Activated T-helper 1 cell treated with anti-CD3 and anti-CD28 coated beads, Interleukin-12 subunit alpha, Interleukin-12 subunit beta, Interleukin-2, Interleukin-4 antibody, amounts not matched to agents 30 ng/mL and 10 ng/mL and 1 ng/mL, durations not matched to agents 14 hours and 24 hours and 36 hours (primary cell): ENCODE measurements around the gene RASA2. TPM values are rescaled to one million over a fixed set of nuclear protein-coding genes. Genes with fewer than 3 reads are reported as not detected.

ENCODE experiments used
- DNase-seq: peaks from one replicate; pipeline ENCODE4 v3.0.0; 2021; ENCODE audit warnings: low spot score
- H3K27ac Mint-ChIP-seq: one replicate; pipeline ENCODE4 v1.8.0; 2021; ENCODE audit warnings: mild to moderate bottlenecking, mixed read lengths
- H3K27me3 Mint-ChIP-seq: one replicate; pipeline ENCODE4 v1.8.0; 2022; ENCODE audit warnings: mild to moderate bottlenecking, moderate library complexity, mixed read lengths; ENCODE audit not compliant: insufficient read depth
- H3K36me3 Mint-ChIP-seq: one replicate; pipeline ENCODE4 v1.8.0; 2021; ENCODE audit warnings: low read depth, mixed read lengths
- H3K4me1 Mint-ChIP-seq: one replicate; pipeline ENCODE4 v1.8.0; 2021; ENCODE audit warnings: low read depth, mixed read lengths
- H3K4me3 Mint-ChIP-seq: one replicate; pipeline ENCODE4 v1.8.0; 2021; ENCODE audit warnings: mild to moderate bottlenecking, moderate library complexity, mixed read lengths
- H3K9me3 Mint-ChIP-seq: one replicate; pipeline ENCODE4 v1.8.0; 2021; ENCODE audit warnings: mixed read lengths
- intact Hi-C: fragments of 100-400 bp; cut with micrococcal nuclease; formaldehyde crosslinking; loops from one replicate; pipeline ENCODE4 v1.15.1; 2024
- total RNA-seq: library from RNA; stranded (reverse); gene quantifications from 2 replicates; pipeline ENCODE4 v1.2.3, GENCODE V29; 2022

The RASA2 gene
- total RNA-seq, 1 donor from 2014 or later, result 39.2 TPM

- Mint-ChIP-seq H3K9me3 (no peaks in the 10 kb centered on the region), H3K27me3 (peaks cover 7% of the 10 kb centered on the region), H3K27ac (no peak overlapping the region), H3K36me3 (no peaks in the 10 kb centered on the region), H3K4me3 (no peak overlapping the region), H3K4me1 (no peaks in the 10 kb centered on the region)
- intact Hi-C loops, result no loop called here
- DNase-seq, result no peak
These were observed 161.5 kb downstream of the RASA2 start for GRCh38 chr3:141648055-141648910.

GRCh38 chr3:141649871-141650270 lies 163.0 kb downstream of the RASA2 start:
- intact Hi-C loops, result no loop called here
- no peak overlapping the region for H3K27ac Mint-ChIP-seq

GRCh38 chr3:141650783-141651182 lies 164.0 kb downstream of the RASA2 start:
- H3K27me3 Mint-ChIP-seq, result peaks cover 13% of the 10 kb centered on the region
- no peak overlapping the region for H3K27ac Mint-ChIP-seq
- intact Hi-C loops, result no loop called here
- no peak for DNase-seq
- no peak overlapping the region for H3K4me3 Mint-ChIP-seq
- H3K4me1 Mint-ChIP-seq, result no peaks in the 10 kb centered on the region
- H3K9me3 Mint-ChIP-seq, result no peaks in the 10 kb centered on the region
- H3K36me3 Mint-ChIP-seq, result no peaks in the 10 kb centered on the region

More at GRCh38 chr3:141649871-141650270, 163.0 kb downstream of the RASA2 start:
- no peak overlapping the region for H3K4me3 Mint-ChIP-seq
- H3K36me3 Mint-ChIP-seq, result no peaks in the 10 kb centered on the region
- H3K4me1 Mint-ChIP-seq, result no peaks in the 10 kb centered on the region
- H3K9me3 Mint-ChIP-seq, result no peaks in the 10 kb centered on the region
- H3K27me3 Mint-ChIP-seq, result peaks cover 8% of the 10 kb centered on the region
- no peak for DNase-seq

- intact Hi-C loops, result no loop called here
- H3K9me3 Mint-ChIP-seq, result no peaks in the 10 kb centered on the region
- H3K4me1 Mint-ChIP-seq, result no peaks in the 10 kb centered on the region
- H3K36me3 Mint-ChIP-seq, result no peaks in the 10 kb centered on the region
- no peak for DNase-seq
- no peak overlapping the region for H3K4me3 Mint-ChIP-seq
- H3K27ac Mint-ChIP-seq, result no peak overlapping the region
- H3K27me3 Mint-ChIP-seq, result peaks cover 16% of the 10 kb centered on the region
These were observed 164.6 kb downstream of the RASA2 start for GRCh38 chr3:141651409-141651808.

GRCh38 chr3:141652349-141652748 lies 165.5 kb downstream of the RASA2 start:
- Mint-ChIP-seq H3K4me3 (no peak overlapping the region), H3K36me3 (no peaks in the 10 kb centered on the region), H3K4me1 (no peaks in the 10 kb centered on the region), H3K9me3 (no peaks in the 10 kb centered on the region), H3K27me3 (peaks cover 20% of the 10 kb centered on the region), H3K27ac (no peak overlapping the region)
- DNase-seq, result no peak
- intact Hi-C loops, result no loop called here

GRCh38 chr3:141653847-141654246 lies 167.0 kb downstream of the RASA2 start:
- no peak overlapping the region for H3K27ac Mint-ChIP-seq
- no peaks in the 10 kb centered on the region for H3K9me3 Mint-ChIP-seq
- no peak overlapping the region for H3K4me3 Mint-ChIP-seq
- intact Hi-C loops, result no loop called here
- DNase-seq, result no peak
- no peaks in the 10 kb centered on the region for H3K4me1 Mint-ChIP-seq
- no peaks in the 10 kb centered on the region for H3K36me3 Mint-ChIP-seq
- H3K27me3 Mint-ChIP-seq, result peaks cover 28% of the 10 kb centered on the region

- DNase-seq, result no peak
- Mint-ChIP-seq H3K36me3 (no peaks in the 10 kb centered on the region), H3K27ac (no peak overlapping the region), H3K4me3 (no peak overlapping the region), H3K27me3 (peaks cover 42% of the 10 kb centered on the region), H3K9me3 (no peaks in the 10 kb centered on the region), H3K4me1 (no peaks in the 10 kb centered on the region)
- intact Hi-C loops, result no loop called here
These were observed 169.0 kb downstream of the RASA2 start for GRCh38 chr3:141655801-141656200.

GRCh38 chr3:141656771-141657170 lies 169.9 kb downstream of the RASA2 start:
- intact Hi-C loops, result no loop called here
- Mint-ChIP-seq H3K4me1 (no peaks in the 10 kb centered on the region), H3K27ac (no peak overlapping the region), H3K36me3 (no peaks in the 10 kb centered on the region), H3K4me3 (no peak overlapping the region), H3K9me3 (no peaks in the 10 kb centered on the region), H3K27me3 (peaks cover 50% of the 10 kb centered on the region)
- DNase-seq, result no peak

- Mint-ChIP-seq H3K4me3 (no peak overlapping the region), H3K36me3 (no peaks in the 10 kb centered on the region), H3K27me3 (peaks cover 55% of the 10 kb centered on the region)
These were observed 170.7 kb downstream of the RASA2 start for GRCh38 chr3:141657516-141657915.

GRCh38 chr3:141659821-141660613 lies 173.2 kb downstream of the RASA2 start:
- peaks cover 60% of the 10 kb centered on the region for H3K27me3 Mint-ChIP-seq
- peak overlapping the region; percentile 45 for H3K4me3 Mint-ChIP-seq
- H3K4me1 Mint-ChIP-seq, result no peaks in the 10 kb centered on the region
- H3K9me3 Mint-ChIP-seq, result no peaks in the 10 kb centered on the region
- intact Hi-C loops, result no loop called here
- H3K36me3 Mint-ChIP-seq, result no peaks in the 10 kb centered on the region
- no peak for DNase-seq
- no peak overlapping the region for H3K27ac Mint-ChIP-seq

More at GRCh38 chr3:141657516-141657915, 170.7 kb downstream of the RASA2 start:
- Mint-ChIP-seq H3K4me1 (no peaks in the 10 kb centered on the region), H3K9me3 (no peaks in the 10 kb centered on the region), H3K27ac (no peak overlapping the region)
- intact Hi-C loops, result no loop called here
- no peak for DNase-seq

- no peaks in the 10 kb centered on the region for H3K4me1 Mint-ChIP-seq
- no peak overlapping the region for H3K27ac Mint-ChIP-seq
- H3K4me3 Mint-ChIP-seq, result no peak overlapping the region
- intact Hi-C loops, result no loop called here
- peaks cover 56% of the 10 kb centered on the region for H3K27me3 Mint-ChIP-seq
- no peaks in the 10 kb centered on the region for H3K9me3 Mint-ChIP-seq
- no peaks in the 10 kb centered on the region for H3K36me3 Mint-ChIP-seq
- DNase-seq, result no peak
These were observed 173.8 kb downstream of the RASA2 start for GRCh38 chr3:141660614-141660947.

GRCh38 chr3:141661229-141662196 lies 174.7 kb downstream of the RASA2 start:
- H3K4me1 Mint-ChIP-seq, result no peaks in the 10 kb centered on the region
- no peaks in the 10 kb centered on the region for H3K36me3 Mint-ChIP-seq
- intact Hi-C loops, result no loop called here
- H3K4me3 Mint-ChIP-seq, result no peak overlapping the region
- no peak overlapping the region for H3K27ac Mint-ChIP-seq
- no peaks in the 10 kb centered on the region for H3K9me3 Mint-ChIP-seq
- peaks cover 53% of the 10 kb centered on the region for H3K27me3 Mint-ChIP-seq
- no peak for DNase-seq
